Activated T-cell treated with anti-CD3 and anti-CD28 coated beads for 4 hours (primary cell): ENCODE results near the gene SHISAL2B.
"Not testable (repeated sequence)": the region's sequence is repeated elsewhere in the genome, so short reads cannot be mapped to it uniquely, and the experiment has no call there.

ENCODE experiments used
- DNase-seq: peaks from one replicate; pipeline ENCODE4 v3.0.0-alpha.2; 2020

Gene SHISAL2B

GRCh38 chr5:64706074-64706473 is 15.8 kb downstream of the SHISAL2B start:
- not testable (repeated sequence) for DNase-seq

DNA sequence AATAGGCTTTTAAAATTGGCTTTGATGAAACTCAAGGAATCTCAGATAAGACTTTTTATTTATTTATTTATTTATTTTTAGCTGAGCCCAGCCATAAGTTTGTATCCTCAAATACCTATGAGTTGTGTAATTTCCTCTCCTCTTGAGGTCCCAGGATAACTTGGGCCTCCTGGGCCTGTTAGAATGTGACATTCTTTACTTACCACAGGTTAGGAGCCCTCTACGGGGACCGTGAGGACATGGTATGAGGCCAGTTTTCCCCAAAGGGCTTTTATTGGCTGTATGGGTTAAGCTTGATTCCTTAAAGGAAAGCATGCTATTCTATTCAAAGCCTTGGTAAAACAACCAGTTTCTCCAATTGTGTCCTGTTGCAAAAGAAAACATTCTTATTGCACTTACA is 16.9 kb downstream of the SHISAL2B start:
- no peak for DNase-seq

- not testable (repeated sequence) for DNase-seq
These were observed 24.2 kb downstream of the SHISAL2B start for GRCh38 chr5:64714495-64714894.

- no peak for DNase-seq
These were observed 32.3 kb downstream of the SHISAL2B start for GRCh38 chr5:64722588-64722987.

- no peak for DNase-seq
These were observed 36.8 kb downstream of the SHISAL2B start for GRCh38 chr5:64727150-64727549.

DNA sequence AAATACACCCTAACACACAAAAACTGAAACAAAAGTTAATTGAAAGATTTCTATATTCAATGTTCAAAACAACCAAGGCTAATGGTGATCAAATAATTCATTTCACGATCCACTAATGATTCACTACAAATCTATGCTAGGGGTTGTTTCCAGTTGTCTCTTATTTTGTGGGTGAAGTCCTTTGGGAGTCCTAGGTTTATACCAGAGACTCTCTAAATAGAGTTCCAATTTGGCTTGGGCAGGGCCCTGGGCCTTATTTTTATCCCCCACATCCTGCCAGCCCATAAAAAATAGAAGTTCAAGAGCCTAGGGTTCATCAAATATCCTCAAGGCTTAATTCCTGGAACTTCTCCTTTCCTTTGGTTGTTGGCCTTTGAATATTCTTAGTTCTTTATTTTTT is 52.1 kb downstream of the SHISAL2B start:
- DNase-seq, result no peak

GRCh38 chr5:64742821-64743220 is 52.5 kb downstream of the SHISAL2B start:
- no peak for DNase-seq

DNA sequence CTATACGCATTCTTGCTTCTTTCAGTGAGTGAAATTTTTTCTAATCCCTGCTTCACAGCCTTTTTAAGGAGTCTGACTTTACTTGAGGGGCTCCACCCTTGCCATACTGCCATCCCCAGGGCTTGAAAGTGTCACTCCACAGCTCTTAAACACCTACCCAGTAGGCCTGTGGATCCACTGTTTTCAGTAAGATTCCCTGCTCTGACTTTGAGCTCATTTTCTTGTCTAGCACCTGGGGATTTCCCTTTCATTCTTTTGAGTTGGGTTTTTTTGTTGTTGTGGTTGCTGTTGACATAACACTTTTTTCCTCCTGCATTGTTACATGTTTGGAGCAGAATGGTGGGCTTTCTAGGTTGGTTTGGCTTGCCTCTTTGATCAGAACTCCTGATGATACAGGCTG is 54.6 kb downstream of the SHISAL2B start:
- no peak for DNase-seq

GRCh38 chr5:64746446-64746845 is 56.1 kb downstream of the SHISAL2B start:
- DNase-seq, result no peak

GRCh38 chr5:64749385-64749784 is 59.1 kb downstream of the SHISAL2B start:
- no peak for DNase-seq

DNA sequence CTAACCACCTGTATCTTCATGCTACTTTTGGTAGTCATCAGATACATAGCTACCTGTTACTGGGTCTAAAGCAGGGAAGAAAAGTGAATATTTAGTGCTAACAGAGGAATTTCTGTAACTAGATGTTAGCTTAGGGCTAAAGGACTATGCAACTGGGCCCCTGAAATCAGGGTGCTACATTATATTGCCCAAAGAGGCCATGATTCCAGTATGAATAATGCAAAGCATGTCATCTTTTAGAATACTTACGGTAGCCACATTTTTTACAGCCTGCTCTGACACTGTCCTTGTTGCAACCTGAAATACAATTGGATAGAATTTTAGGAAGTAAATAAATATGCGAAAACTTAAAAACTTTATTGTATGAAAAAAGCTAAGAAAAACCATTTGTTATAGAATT is 63.8 kb downstream of the SHISAL2B start:
- DNase-seq, result no peak

DNA sequence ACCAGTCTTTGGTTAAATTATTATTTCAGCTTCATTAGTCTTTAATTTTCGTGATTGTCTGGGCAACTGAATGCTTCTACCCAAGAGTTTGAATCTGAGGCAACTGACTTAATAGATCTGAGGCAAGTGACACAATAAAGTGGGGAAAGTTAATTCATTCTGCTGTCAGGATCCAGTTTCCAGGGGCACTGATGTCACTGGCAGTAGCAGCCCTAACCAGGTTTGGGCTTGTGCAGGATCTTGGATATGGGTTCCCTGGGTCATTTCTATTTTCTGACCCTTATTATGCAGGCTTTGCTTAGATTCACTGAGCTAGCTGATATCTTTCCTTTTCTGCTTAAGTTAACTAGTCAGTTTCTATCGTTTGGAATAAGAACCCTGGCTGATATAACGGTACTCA is 68.6 kb downstream of the SHISAL2B start:
- DNase-seq, result no peak

DNA sequence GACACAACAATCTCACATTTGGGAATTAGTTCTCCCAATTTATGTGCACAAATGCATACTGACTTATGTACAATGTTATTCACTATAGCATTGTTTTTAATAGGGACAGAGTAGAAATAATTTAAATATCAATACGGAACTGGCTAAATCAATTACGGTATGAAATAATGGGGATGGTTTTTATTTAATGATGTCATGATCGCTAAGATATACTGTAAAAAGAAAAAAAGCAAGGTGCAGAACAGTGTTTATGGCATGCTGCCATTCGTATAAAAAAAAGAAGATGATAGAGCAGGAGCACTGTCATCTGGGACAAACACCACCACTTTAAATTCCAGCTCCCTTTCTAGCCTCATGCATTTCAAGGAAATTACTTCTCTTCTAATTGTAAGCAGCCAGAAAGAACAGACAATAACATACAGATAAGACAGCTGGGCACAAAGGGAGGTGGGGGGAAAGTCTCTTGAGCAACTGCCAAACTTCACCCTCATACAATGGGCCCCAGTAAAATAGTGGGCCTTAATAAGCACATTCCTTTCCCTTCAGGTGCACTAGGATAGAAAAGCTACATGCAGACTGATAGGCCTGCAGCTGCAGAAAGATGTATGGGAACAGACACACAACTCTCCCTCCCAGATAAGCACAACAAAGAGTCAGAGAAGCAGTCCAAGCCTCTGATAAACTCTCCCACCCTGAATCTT is 69.8 kb downstream of the SHISAL2B start:
- no peak for DNase-seq

DNA sequence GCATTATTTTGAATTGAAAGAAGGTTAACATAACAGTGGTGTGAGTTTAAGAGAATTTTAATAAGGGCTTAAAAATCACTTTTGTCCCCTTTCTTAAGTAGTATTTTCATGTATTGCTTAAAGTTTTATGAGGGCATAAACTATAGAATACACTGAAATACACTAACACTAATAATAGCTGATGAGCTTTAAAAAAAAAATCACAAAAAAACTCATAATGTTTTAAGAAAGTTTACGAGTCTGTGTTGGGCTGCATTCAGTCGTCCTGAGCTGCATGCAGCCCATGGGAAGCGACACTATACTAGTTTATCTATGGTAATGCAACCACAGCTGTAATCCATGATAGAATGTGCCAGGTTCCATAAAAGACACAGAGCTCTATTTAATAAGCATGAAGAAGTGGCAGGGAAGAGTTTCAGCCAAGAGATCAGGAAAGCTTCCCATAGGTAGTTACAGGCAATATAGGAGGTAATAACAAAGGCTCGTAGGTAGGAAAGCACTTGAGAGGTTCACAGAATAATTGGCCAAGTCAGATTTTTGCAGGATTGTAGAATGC is 73.7 kb downstream of the SHISAL2B start:
- no peak for DNase-seq

- no peak for DNase-seq
These were observed 75.7 kb downstream of the SHISAL2B start for GRCh38 chr5:64765804-64766504.

DNA sequence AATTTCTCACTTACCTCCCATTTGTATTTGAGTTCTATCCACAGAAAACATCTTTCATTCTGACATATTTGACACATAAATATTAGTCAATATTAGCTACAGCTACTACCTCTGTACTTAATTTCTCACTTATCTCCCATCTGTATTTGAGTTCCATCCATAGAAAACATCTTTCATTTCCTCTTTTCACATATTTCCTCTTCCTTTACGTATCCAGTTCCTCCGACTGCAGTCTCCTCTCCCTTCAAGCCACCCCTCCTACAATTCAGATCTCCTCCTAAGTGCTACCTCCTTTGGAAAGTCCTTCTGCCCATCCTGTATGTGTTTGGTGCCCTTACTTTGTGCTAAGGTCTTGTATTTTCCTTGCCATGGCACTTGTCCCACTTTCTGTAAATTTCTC is 76.6 kb downstream of the SHISAL2B start:
- no peak for DNase-seq
